Activated naive CD4-positive, alpha-beta T cell treated with Interleukin-2 at 50 U/mL for 16 hours (primary cell): ENCODE results near the gene POP7.

Experiments
- DNase-seq: peaks from one replicate; pipeline ENCODE4 v3.0.0-alpha.2; 2020

POP7 gene

GRCh38 chr7:100728196-100728595 lies 22.3 kb downstream of the POP7 start:
- no peak for DNase-seq

DNA sequence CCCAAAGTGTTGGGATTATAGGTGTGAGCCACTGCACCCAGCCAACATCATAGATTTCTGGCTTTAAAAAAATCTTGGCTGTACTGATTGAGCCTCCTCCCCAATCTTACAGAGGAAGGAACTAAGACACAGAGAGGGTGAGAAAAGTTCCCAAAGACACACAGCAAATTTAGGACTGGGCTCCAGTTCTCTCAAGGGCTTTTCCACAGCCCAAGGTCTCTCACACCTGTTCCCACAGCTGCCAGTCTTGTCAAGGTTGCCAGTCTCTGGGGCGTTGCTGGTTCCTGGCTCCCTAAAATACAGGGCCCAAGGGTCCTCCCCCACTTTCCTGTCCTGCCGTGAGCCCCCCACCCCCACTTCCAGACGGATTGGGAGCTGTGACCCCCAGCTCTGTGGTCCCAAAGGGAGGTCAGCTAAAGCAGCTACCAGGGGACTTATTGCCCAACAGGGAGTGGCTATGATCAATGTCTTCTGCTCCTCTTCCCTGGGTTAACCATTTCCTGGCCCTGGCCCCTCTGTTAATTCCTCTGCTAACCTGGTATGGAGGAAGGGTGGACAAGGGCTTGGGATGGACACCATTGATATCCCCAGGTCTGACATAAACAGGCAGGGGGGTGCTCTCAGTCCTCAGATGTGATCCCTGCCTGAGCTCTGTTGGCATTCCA lies 24.3 kb downstream of the POP7 start:
- DNase-seq = no peak

- no peak for DNase-seq
These were observed 26.2 kb downstream of the POP7 start for GRCh38 chr7:100731937-100732636.

GRCh38 chr7:100735730-100736129 lies 29.8 kb downstream of the POP7 start:
- no peak for DNase-seq

- DNase-seq = no peak
These were observed 30.8 kb downstream of the POP7 start for GRCh38 chr7:100736671-100737070.

DNA sequence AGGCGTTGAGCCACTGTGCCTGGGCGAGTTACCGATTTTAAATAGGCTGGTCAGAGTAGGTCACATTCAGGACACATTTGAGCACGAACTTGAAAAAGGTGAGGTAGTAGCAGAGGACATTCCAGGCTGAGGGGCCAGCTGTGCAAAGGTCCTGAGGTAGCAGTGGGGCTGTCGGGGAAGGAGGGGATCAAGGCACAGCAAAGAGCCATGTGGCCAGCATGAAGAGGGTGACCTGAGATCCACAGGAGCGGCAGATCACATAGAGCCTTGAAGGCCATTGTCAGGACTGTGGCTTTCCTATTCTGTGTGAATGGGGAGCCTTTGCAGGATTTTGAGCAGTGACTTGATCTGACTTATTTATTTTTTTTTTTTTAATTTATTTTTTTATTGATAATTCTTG lies 34.0 kb downstream of the POP7 start:
- no peak for DNase-seq

DNA sequence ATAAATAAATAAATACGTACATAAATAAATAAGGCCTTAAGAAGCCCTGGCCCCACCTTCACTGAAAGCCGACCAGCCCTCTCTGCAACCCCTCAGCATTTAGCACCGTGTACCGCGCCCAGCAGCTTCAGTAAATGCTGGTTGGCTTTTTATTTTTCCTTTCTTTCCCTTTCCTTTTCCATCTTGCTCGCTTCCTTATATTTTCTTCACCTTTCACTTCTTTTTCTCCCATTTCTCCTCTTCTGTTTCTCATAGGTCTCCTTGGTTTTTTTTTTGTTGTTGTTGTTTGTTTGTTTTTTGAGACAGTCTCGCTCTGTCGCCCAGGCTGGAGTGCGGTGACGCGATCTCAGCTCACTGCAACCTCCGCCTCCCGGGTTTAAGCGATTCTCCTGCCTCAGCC lies 38.7 kb downstream of the POP7 start:
- no peak for DNase-seq

DNA sequence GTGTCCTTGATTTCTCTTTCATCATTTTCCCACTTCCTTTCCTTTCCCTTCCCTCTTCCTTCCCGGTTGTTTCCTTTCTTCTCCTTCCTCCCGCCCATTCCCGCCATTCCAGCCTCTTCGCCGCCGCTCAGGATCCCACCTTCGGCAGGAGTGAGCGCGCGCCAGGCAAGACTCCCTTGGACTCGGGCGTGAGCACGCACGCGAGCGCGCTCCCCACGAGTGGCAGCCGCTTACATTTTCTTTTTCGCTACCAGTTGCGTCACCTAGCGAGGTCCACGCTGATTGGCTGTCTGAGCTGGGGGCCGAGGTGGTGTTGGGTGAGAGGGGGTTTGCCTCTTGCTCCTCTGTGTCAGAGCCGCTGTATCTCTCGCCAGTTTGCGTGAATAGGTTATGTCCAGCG lies 39.3 kb downstream of the POP7 start:
- DNase-seq = peak; percentile 10

- no peak for DNase-seq
These were observed 47.1 kb downstream of the POP7 start for GRCh38 chr7:100752994-100753393.

GRCh38 chr7:100753750-100754149 lies 47.8 kb downstream of the POP7 start:
- DNase-seq = no peak
